HG03066 (cell line): ENCODE data around the gene FBXO48.

ENCODE experiments used
- ATAC-seq: cut with Tn5 transposase; IDR thresholded peaks from one replicate; pipeline ENCODE4 v1.9.1; 2021; ENCODE audit warnings: low read depth; ENCODE audit not compliant: unreplicated experiment

FBXO48 gene

DNA sequence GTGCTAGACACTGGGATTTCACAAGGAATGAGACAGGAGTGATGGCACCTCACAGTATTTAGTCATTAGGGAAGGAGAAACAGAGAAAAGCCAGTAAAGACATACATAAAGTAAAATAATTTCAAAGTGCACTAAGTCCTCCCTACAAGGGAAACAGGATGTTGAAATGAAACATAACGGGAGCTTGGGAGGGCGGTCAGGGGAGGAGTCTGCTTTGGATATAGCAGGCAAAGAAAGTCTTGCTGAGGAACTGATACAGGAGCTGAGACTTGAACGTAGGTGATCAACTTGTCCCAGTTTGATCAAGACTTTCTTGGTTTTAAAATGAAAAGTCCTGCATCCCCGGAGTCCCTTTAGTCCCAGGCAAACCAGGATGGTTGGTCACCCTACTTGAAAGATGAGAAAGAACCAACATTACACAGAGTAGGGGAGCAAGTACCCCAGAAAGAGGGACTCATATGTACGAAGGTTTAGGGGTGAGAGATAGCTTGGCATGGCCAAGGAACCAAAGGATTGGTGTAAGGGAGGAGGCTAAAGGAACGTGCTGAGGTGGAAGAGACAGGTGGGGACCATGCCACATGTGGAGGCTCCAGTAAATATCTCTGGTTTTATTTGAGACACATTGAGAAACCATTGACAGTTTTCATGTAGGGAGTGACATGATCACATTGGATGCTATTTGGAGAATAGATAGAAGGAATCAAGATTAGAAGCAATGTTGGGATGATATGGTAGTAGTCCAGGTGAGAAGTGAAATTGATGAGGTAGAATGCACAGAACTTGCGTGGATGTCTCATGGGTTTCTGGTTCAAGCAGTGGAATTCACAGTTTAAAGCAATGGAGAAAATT, 28.4 kb downstream of the FBXO48 start:
- no peak for ATAC-seq

DNA sequence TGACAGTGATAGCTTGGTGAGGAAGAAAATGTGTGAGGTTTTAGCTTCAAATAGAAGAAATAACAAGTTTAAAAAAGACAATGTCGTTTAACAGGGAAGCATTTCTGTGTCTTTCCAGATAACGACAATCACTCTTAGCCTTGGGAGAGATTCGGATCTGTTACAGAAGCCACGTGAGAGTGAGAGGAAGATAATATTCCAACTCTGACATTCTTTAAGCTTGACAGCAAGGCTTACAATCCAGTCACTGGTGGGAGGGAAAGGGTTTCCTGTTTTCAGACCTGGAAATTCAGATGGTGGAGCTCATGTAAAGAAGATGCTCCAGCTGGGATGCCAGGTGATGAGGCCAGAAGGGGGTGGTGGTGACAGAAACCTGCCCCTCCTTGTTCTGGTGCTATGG, 30.8 kb downstream of the FBXO48 start:
- no peak for ATAC-seq

DNA sequence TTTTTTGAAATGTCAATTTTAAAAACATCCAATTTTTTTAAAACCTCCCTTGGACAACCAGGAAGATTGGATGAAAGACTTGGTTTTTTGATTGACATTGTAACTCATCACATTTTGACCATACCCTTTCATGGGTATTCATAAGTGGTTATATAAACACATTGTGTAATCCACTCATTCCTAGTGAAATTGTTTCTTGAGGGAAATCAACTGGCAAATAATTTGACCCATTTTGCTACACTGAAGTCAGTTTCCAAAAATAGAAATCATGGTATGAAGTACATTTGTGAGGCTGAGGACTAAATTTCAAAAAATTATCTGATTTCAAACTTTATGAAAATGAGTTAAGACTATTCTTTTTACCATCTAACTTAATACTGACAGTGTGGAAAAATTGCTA, 31.5 kb downstream of the FBXO48 start:
- no peak for ATAC-seq

DNA sequence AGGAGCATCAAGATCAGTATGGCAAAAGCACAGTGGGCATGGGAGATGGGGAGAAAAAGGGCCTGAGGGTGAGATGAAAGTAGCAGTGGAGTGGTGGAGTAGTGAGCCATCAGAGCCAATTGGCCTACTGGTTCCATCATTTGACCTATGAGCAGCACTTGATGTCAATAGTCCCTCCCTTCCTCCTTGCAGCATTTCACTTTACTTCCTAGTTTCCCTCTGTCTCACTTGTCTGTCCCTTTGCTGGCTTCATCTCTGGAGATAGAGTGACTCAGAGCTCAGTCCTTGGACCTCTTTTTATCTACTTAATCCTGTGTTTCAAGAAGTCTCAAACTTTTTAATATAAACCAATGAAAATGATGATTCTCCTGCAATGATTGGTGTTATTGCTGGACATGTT, 32.1 kb downstream of the FBXO48 start:
- ATAC-seq: no peak

DNA sequence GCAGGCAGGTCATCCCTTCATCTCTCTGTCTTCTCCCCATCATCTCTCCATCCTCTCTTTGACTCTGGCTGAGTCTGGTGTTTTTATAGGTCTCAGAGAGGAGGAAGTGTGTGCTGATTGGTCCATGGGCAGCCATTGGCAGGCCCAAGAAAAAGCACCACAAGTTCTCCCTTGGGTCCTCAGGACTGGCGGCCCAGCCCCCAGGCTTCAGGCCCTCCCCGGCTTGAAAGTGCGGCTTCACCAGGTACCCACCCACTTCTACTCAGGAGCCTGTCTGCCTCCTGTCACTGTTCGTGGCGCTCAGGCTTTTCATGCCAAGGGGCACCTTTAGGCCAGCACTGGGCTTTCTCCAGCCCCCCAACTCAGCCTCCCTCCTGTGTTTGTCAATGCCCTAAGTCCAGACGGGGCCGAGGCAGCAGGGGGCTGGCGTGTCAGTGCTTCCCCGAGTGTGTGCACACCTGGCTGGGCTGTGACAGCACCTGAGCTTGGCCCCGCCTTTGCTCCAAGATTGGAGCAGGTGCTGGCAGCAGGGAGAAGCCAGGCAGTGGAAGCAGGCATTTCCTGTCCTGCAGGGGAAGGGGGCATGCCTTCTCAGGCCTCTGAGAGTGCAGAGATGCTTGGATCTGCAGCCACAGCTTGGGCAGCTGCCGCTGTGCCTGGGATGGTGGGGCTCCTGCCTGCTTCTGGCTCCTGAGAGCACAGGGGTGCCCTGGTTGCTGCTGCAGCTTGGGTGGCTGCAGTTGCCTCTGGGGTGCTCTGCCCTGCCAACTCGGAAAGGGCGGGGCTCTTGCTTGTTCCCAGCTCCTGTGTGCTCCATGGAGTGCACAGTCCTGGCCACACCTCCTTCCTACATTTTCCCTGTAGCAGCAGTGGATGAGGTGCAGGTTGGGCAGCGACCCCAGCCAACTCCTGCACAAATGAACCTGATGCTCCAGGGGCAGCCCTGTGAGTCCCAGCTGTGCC, 34.1 kb downstream of the FBXO48 start:
- no peak for ATAC-seq

DNA sequence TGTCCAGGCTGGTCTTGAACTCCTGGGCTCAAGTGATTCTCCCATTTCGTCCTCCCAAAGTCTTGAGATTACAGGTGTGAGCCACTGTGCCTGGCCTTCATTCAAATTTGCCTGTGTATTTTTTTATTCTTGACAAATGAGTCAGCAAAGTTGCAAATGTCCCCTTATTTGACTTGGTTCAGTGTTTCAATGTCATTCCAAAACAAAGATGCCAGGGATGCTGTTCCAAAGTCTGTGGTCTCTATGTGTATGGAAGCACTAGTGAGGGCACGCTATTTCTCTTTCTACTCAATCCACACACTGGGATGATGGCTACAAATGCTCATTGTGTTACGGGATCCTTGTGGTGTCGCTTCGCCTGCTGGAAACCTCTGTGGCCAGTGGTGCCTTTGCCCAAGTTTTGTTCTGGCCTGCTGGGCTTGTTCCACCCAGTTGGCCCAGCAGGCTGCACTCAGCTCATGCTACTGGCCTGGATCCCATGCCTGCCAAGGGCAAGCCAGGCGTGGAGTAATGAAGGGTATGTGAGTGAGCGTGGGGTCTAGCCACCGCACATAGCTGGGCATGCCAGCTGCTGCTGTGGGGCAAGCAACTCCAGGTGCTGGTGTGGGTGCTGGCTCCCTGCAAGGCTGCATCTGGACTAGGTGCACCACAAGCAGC, 35.6 kb downstream of the FBXO48 start:
- no peak for ATAC-seq

DNA sequence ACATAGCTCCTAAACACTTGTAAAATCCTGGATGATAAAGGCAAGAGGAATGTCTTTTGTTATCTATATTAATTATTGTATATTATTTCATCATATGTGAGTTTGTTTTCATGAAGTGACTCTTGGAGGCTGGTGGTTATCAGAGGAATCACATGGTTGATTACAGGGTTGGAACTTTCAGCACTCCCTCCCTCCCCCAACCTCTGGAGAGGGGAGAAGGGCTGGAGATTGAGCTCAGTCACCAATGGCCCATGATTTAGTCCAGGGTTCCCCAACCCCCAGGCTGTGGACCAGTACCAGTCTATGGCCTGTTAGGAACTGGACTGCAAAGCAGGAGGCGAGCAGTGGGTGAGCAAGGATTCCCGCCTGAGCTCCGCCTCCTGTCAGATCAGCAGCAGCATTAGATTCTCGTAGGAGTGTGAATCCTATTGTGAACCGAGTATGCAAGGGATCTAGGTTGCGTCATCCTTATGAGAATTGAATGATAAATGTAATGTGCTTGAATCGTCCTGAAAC, 37.7 kb downstream of the FBXO48 start:
- ATAC-seq: no peak

DNA sequence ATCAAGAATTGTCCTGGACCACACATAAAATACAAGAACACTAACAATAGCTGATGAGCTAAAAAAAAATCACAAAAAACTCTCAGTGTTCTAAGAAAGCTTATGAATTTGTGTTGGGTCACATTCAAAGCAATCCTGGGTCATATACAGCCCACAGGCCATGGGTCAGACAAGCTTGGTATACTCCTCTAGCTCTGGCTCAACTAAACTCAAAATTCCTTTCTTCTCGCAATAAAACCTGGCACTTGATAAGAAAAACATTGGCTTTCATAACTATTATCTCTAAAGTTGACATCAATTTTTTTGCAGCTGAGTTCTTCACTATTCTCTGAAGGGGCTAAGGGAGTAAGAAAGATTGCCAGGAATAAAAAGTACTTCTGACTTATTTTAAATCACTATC, 38.3 kb downstream of the FBXO48 start:
- ATAC-seq: no peak

DNA sequence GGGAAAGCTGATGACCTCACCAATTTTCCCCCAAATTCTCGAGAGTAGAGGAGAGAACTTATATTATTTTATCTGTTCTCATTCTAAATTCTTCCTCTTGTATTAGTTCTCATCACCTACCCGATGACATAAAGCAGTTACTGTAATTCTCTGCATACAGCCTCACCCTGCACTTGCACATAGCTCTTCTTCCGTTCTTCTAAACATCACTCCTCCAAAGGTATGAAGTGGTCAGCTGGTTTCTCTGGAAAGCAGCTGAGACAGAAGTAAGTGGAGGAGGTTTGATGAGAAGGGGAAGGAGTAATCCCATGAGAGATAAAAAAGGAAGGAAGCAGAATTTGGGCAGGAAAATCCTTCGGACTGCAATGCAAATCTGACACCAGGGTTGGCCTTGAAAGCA, 39.0 kb downstream of the FBXO48 start:
- no peak for ATAC-seq

DNA sequence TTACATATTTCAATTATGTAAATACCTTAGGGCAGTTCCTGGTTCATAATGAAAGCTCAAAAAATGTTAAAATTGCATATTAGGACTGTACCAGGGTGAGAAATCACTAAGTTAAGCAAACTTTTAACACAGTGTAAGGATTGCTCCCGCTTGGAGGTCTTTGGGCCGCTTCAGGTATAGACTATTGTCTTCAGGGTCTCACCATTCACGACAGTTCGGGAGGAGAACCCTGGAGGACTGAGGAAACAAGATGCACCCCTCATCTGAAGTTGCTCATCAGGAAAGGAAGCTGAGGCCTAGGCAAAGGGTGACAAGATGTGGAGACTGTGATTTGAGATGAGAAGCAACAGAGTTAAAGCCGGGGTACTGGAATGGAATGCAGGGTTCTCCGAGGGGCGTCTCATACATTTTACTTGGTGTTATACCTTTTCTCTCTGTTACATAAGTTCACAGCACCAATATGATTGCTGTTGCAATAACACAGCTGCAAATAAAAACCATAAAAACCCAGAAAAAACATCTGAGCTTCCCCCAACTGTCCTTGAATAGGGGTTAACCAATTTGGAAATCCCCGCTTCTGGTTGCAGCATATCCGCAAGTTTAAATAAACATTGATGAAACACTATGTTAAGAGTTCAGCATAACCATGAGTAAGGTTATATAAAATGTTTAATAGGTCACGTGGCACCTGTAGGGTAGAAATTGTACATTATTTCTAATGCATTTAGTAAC, 40.1 kb downstream of the FBXO48 start:
- ATAC-seq: no peak

DNA sequence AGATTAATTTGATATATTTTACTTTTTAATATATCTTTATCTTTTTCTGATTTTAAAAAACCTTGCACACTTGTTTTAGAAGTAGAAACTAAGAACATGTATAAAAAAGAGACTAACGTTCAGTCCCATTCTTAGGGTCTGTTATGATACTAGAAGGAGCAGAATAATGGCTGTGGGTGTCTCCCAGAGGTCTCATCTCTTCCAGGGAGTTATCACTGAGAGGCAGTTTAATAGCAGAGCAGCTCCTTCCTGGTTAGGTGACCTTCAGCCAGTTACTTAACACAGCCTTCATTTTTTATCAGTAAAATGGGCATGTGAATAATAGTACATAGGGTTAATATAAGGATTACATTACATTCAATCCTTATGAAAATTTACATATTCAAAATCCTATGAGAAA, 40.6 kb downstream of the FBXO48 start:
- no peak for ATAC-seq

DNA sequence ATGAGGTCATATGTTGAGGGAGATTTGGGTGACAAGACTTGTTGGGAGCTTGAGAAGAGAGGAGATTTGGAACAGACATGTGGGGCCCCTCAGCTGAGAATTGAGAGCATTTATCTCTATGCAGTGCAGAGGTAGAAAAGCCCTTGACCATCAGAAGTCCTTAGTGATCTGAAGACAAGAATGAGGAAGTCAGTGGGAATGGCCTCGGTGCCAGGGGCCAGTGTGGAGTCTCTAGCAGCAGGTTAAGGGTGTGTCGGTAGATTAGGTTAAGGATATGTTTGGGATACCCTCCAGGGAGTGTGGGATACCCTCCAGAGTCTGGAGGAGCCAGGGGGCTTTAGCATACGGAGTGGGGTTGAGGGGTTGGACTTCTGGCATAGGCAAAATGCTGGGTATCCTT, 41.6 kb downstream of the FBXO48 start:
- no peak for ATAC-seq

DNA sequence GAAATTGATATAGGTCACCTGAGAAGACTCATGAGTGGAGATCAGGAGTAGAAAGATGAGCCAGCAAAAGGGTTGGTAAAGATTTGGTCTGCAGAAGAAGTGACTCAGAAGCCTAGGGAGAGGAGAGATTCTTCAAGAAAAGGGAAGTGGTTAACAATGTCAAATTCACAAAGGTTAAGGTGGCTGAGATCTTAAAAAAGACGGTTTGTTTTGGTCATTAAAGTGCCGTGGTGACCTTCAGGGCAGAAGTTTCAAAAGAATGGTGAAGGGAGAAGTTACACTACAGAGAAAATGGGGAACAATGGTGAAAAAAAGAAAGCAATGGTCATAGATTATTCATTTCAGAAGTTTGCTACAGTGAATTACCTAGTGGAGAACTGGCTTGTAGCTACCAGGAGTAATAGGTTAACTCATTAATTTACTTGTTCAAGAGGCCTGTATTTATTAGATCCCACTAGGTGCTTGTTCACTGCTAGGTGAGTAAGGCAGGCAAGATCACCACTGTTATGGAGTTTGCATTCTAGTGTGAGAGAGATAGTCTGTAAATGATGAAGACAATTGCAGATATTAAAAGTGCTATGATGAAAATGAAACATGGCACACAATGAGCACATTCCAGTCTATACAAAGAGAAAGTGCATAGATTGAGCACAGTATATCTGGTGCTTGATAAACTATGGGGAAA, 43.0 kb downstream of the FBXO48 start:
- ATAC-seq: peak; percentile 87

DNA sequence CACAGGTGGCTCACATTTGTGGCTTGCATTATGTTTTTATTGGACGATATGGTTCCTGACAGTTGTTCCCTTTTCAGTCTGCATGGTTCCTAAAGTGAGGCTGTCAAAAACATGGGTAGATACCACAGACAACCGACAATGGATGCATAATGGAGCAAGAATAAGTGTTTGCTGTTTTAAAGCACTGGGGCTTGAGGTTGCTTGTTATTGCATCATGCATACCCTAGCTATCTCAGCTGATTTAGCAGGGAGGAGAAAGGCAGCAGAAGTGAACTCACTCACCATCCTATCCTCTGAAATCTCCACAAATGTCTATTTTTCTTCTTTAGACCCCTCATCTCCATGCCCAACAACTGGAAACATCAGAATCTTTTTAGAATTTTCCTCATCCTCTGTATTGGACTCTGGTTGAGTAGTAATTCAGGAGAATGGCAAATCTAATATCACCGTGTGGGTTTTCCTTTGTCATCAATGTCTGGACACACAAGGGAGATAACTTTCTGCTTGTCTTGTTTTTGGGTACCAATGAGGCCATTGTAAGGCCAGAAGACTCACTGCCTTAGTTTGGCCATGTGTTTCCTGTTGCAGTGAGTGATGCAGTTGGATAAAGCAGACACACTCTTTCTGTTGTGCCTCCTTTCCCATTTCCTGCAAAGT, 46.7 kb downstream of the FBXO48 start:
- no peak for ATAC-seq

DNA sequence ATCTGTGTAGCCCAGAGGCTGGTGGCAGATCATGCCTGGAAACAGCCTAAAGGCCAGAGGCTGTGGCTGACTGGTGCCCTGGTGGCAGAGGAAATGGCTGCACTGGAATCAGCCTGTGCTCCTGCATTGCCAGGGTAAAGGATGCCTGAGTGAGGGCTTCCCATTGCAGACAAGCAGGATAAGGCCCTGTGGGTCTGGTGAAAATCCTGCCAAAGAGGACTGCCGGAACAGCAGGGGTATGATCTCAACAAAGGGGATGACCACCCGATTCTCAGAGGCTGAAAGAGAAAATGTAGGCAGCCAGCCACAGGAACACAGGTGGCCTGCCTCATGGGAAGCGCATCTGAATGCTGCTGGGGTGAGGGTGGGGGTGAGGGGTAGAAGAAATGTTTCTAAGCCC, 48.2 kb downstream of the FBXO48 start:
- ATAC-seq: no peak

DNA sequence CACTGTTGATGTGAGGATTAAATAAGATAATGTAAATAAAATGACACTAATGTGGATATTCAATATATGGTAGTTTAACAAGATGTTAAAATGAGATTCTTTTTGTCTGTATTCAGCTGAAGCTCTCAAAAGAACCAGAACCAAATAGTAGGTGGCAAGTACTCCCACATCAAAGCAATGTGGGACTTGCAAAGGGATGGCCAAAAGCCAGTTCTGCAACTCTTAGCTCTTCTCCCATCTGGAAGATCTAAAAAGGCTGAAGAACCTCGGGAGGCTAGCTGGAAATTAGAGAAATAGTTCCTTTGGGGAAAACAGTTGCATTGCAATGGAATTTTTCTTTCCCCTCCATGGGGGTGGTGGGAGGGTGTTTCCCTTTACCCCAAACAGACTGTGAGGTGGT, 48.7 kb downstream of the FBXO48 start:
- no peak for ATAC-seq

DNA sequence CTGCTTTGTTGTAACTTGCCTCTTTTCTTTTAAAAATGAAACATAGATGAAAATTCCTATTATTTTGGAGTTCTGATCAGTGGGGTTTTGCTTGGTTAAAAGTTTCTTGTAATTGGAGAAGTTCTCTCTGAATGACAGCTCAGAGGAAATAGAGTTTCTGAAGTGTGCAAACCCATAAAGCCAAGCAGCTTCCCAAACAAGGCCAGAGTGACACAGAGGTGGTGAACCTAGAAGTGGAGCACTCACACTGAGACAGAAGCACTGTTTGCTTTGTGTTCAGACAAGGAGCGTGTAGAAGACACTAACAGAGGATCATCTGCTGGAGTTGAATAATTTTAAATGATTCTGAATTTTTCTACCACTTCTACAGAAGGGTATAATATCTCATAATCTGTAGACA, 49.2 kb downstream of the FBXO48 start:
- no peak for ATAC-seq

DNA sequence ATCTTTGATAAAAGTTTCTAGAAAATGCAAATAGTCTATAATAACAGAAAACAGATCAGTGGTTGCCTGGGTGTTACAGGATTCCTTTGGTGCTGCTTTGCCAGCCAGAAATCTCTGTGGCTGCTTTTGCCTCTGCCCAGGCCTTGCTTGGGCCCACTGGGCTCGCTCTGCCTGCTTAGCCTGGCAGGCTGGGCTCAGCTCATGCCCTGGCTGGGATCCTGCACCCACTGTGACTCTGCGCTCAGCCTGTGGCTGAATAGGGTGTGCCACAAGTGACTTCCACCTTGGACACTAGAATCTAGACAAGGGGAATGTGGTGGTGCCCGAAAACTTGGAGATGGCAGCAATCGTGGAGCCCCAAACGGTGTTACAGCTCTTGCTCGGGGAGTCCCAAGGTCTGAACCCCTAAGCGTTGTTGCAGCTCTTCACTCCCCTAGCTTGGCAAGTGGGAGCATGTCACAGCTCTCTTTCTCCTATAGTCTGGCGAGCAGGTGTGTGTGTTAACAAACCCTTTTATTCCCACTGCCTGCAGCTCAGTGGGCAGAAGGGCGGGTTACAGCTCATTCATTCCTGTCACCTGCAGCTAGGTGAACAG, 50.9 kb downstream of the FBXO48 start:
- ATAC-seq: no peak

DNA sequence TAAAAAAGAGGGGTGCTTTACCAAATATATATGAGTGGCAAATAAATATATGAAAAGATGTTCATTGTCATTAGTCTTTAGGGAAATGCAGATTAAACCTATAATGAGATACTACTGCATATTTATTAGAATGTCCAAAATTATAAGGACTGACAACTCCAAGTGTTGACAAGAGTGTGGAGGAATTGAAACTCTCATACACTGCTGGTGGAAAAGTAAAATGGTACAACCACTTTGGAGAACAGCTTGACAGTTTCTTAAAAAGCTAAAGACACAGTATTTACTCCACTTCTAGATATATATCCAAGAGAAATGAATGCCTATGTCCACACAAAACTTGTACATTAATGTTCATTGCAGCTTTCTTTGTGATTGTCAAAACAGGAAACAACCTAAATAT, 51.6 kb downstream of the FBXO48 start:
- no peak for ATAC-seq
